HepG2 (cell line): ENCODE data around the gene NEDD8. TPM values are rescaled to one million over a fixed set of nuclear protein-coding genes. Genes with fewer than 3 reads are reported as not detected.

Experiments used
- AGO1 ChIP-seq: fragments of 200-400 bp; formaldehyde crosslinking; IDR thresholded peaks from 2 replicates; pipeline ENCODE4 v1.6.1; 2017; ENCODE audit warnings: mild to moderate bottlenecking, low read depth, low read length, moderate library complexity; ENCODE audit not compliant: poor library complexity, severe bottlenecking
- ARID2 ChIP-seq: sonication (generic); formaldehyde crosslinking; IDR thresholded peaks from 2 replicates; pipeline ENCODE4 v1.8.1; 2022; ENCODE audit warnings: mild to moderate bottlenecking, missing genetic modification reagents, borderline replicate concordance
- ATF7 ChIP-seq, 2 experiments: fragments of 450-650 bp in 1 of 2; sonication (generic) in 1 of 2; formaldehyde crosslinking in 1 of 2; IDR thresholded peaks; 2 replicates each; pipeline versions ENCODE4 v1.4.0 to v1.6.1; 2016 to 2020; ENCODE audit warnings: antibody characterized with exemption in 1 of 2, mild to moderate bottlenecking in 1 of 2, missing genetic modification reagents in 1 of 2
- FOXK1 ChIP-seq: sonication (generic); formaldehyde crosslinking; IDR thresholded peaks from 2 replicates; pipeline ENCODE4 v1.4.0; 2020; ENCODE audit warnings: low read depth, missing genetic modification reagents, borderline replicate concordance
- HNF1B ChIP-seq: sonication (generic); formaldehyde crosslinking; IDR thresholded peaks from 2 replicates; pipeline ENCODE4 v1.5.1; 2020; ENCODE audit warnings: mild to moderate bottlenecking, moderate library complexity, missing genetic modification reagents
- MAFG ChIP-seq: sonication (generic); formaldehyde crosslinking; IDR thresholded peaks from 2 replicates; pipeline ENCODE4 v1.5.1; 2020; ENCODE audit warnings: mild to moderate bottlenecking, missing genetic modification reagents
- NFYB ChIP-seq: sonication (generic); formaldehyde crosslinking; IDR thresholded peaks from 2 replicates; pipeline ENCODE4 v1.4.0; 2020; ENCODE audit warnings: missing genetic modification reagents
- NR2C2 ChIP-seq: sonication (generic); formaldehyde crosslinking; IDR thresholded peaks from 2 replicates; pipeline ENCODE4 v1.4.0; 2020; ENCODE audit warnings: missing genetic modification reagents, mild to moderate bottlenecking, moderate library complexity, borderline replicate concordance
- REXO4 ChIP-seq: sonication (generic); formaldehyde crosslinking; IDR thresholded peaks from 2 replicates; pipeline ENCODE4 v1.8.0; 2022; ENCODE audit warnings: missing genetic modification reagents, mild to moderate bottlenecking, borderline replicate concordance
- THYN1 ChIP-seq: sonication (generic); formaldehyde crosslinking; IDR thresholded peaks from 2 replicates; pipeline ENCODE4 v1.8.1; 2023; ENCODE audit warnings: low read depth, mild to moderate bottlenecking, moderate library complexity, missing genetic modification reagents, borderline replicate concordance
- ZBTB46 ChIP-seq: sonication (generic); formaldehyde crosslinking; IDR thresholded peaks from 2 replicates; pipeline ENCODE4 v1.4.0; 2020; ENCODE audit warnings: mild to moderate bottlenecking, missing genetic modification reagents, borderline replicate concordance
- ZFP36L1 ChIP-seq: sonication (generic); formaldehyde crosslinking; IDR thresholded peaks from 2 replicates; pipeline ENCODE4 v1.8.0; 2022; ENCODE audit warnings: mild to moderate bottlenecking, missing genetic modification reagents, moderate library complexity
- ZNF280B ChIP-seq: sonication (generic); formaldehyde crosslinking; IDR thresholded peaks from 2 replicates; pipeline ENCODE4 v1.5.0; 2020; ENCODE audit warnings: missing genetic modification reagents, mild to moderate bottlenecking, borderline replicate concordance
- ZNF512 ChIP-seq: sonication (generic); formaldehyde crosslinking; IDR thresholded peaks from 2 replicates; pipeline ENCODE4 v1.4.0; 2020; ENCODE audit warnings: mild to moderate bottlenecking, missing genetic modification reagents
- ZNF790 ChIP-seq: sonication (generic); formaldehyde crosslinking; IDR thresholded peaks from 2 replicates; pipeline ENCODE4 v1.8.0; 2022; ENCODE audit warnings: missing genetic modification reagents, mild to moderate bottlenecking, borderline replicate concordance
- ZNF850 ChIP-seq: sonication (generic); formaldehyde crosslinking; conservative IDR thresholded peaks from 2 replicates; pipeline ENCODE4 v1.9.0; 2021; ENCODE audit warnings: mild to moderate bottlenecking, missing genetic modification reagents
- ZSCAN29 ChIP-seq: sonication (generic); formaldehyde crosslinking; conservative IDR thresholded peaks from 2 replicates; pipeline ENCODE4 v1.4.0; 2020; ENCODE audit warnings: mild to moderate bottlenecking, missing genetic modification reagents
- polyA plus RNA-seq, 8 experiments: library from polyadenylated mRNA; depleted of rRNA in 3 of 8; stranded (reverse) in 7 of 8; unstranded in 1 of 8; fragments of >200 nt; fragmentation: Illumina TruSeq in 4 of 8; extraction: Trizol in 4 of 8; gene quantifications; 2 replicates each; pipeline versions ENCODE4 v1.2.1 to v1.2.3, GENCODE V29; 2011 to 2016; ENCODE audit warnings: low read depth in 4 of 8, missing spikeins in 1 of 8, mixed read lengths in 1 of 8; ENCODE audit not compliant: insufficient read depth in 1 of 8
- total RNA-seq, 5 experiments: library from RNA; depleted of rRNA; stranded (reverse); fragments of >200 nt; fragmentation: Illumina TruSeq; extraction: Trizol; gene quantifications; 2 replicates each; pipeline ENCODE4 v1.2.3, GENCODE V29; 2016; ENCODE audit warnings: low read depth in 1 of 5
- TF ChIP-seq, protein P1 (sequence below): IDR thresholded peaks from 2 replicates; pipeline ENCODE4 v1.6.1; 2012; ENCODE audit warnings: low read length, improper control_type of control experiment

The NEDD8 gene
- total and polyA plus RNA-seq, 2 of the 13 experiments (the other 11 are each of a cell fraction or from before 2014, with no cell fraction given) = 535 to 713 TPM

DNA sequence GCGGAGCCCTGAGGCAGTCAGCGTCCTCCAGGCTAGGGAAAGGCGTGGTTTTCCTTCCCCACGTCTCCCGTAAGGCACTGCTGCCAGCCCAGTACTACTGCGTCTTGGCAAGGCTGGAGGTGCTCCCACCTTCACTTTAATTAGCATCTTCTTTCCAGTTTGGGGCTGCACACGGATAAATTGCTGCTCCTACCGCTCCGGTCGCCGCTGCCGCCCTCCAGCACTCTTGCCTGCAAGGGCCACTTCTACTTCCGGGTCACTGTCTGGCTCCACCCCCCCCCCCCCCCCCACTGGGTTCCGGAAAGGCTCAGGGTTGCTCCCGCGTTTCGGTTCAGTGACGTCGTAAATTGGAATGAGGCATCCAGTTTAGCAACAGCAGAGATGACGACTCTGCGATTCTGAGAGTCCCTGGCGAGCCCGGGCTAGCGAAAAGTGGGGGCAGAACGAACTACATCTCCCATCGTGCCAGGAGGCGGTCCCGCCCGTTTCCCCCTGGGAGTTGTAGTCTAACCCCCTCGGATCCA, at the start of gene NEDD8 (continued):
- TF ChIP-seq, protein P1, sequence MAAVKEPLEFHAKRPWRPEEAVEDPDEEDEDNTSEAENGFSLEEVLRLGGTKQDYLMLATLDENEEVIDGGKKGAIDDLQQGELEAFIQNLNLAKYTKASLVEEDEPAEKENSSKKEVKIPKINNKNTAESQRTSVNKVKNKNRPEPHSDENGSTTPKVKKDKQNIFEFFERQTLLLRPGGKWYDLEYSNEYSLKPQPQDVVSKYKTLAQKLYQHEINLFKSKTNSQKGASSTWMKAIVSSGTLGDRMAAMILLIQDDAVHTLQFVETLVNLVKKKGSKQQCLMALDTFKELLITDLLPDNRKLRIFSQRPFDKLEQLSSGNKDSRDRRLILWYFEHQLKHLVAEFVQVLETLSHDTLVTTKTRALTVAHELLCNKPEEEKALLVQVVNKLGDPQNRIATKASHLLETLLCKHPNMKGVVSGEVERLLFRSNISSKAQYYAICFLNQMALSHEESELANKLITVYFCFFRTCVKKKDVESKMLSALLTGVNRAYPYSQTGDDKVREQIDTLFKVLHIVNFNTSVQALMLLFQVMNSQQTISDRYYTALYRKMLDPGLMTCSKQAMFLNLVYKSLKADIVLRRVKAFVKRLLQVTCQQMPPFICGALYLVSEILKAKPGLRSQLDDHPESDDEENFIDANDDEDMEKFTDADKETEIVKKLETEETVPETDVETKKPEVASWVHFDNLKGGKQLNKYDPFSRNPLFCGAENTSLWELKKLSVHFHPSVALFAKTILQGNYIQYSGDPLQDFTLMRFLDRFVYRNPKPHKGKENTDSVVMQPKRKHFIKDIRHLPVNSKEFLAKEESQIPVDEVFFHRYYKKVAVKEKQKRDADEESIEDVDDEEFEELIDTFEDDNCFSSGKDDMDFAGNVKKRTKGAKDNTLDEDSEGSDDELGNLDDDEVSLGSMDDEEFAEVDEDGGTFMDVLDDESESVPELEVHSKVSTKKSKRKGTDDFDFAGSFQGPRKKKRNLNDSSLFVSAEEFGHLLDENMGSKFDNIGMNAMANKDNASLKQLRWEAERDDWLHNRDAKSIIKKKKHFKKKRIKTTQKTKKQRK = no peak
- TF ChIP-seq ZNF790 (CRISPR knock-in tag) = no peak; the same call in 1 of the 2 replicates
- no peak; the same call in 1 of the 2 replicates for TF ChIP-seq NFYB (CRISPR knock-in tag)
- TF ChIP-seq ZNF280B (CRISPR knock-in tag) = no peak; the same call in 1 of the 2 replicates
- no peak for TF ChIP-seq ATF7 (IDR thresholded peaks at IDR 0.05)
- no peak for TF ChIP-seq ATF7 (CRISPR knock-in tag; IDR thresholded peaks at IDR 0.05)
- TF ChIP-seq THYN1 (CRISPR knock-in tag) = no peak
- no peak for TF ChIP-seq ZNF850
- TF ChIP-seq AGO1 = peak; percentile 84
- TF ChIP-seq REXO4 (CRISPR knock-in tag) = no peak
- peak; percentile 60; the same call in 1 of the 2 replicates for TF ChIP-seq MAFG
- TF ChIP-seq ZBTB46 (CRISPR knock-in tag) = no peak
- peak; percentile 47; the same call in 1 of the 2 replicates for TF ChIP-seq HNF1B (CRISPR knock-in tag)
- TF ChIP-seq ZNF512 = no peak
- TF ChIP-seq ZSCAN29 (CRISPR knock-in tag) = no peak; the same call in 1 of the 2 replicates
- TF ChIP-seq ARID2 = no peak
- peak; percentile 99 for TF ChIP-seq NR2C2 (CRISPR knock-in tag)
- no peak; the same call in 1 of the 2 replicates for TF ChIP-seq ZFP36L1 (CRISPR knock-in tag)
- peak; percentile 58; the same call in 1 of the 2 replicates for TF ChIP-seq FOXK1 (CRISPR knock-in tag)
